Subcutaneous adipose tissue (tissue), 4 donors: Measurements from ENCODE around the gene KCNK7. TPM values are rescaled to one million over a fixed set of nuclear protein-coding genes. Genes with fewer than 3 reads are reported as not detected.

Experiments
- CTCF ChIP-seq: fragments of 450-650 bp; IDR thresholded peaks from one replicate; pipeline ENCODE4 v1.5.1; 2016; ENCODE audit warnings: low read depth, mild to moderate bottlenecking, control low read depth, antibody characterized with exemption, moderate library complexity
- total RNA-seq, 4 donors: library from RNA; depleted of rRNA; stranded (reverse); fragments of >200 nt; gene quantifications; one replicate each; pipeline ENCODE4 v1.1.0, GENCODE V29; 2016

Gene KCNK7
- total RNA-seq, result under 1 TPM in 1 of 4 donors, not detected in 3; 0.57 TPM

GRCh38 chr11:65595543-65596281, at the start of gene KCNK7:
TSS of gene KCNK7 (minus strand) at chr11:65595800. CDS start at chr11:65595772, 28 bp downstream.
- no peak for TF ChIP-seq CTCF

- TF ChIP-seq CTCF, result no peak
These were observed 49.2 kb upstream of the KCNK7 start for GRCh38 chr11:65644837-65645236.

- no peak for TF ChIP-seq CTCF
These were observed 48.4 kb upstream of the KCNK7 start for GRCh38 chr11:65643971-65644370.

- TF ChIP-seq CTCF, result no peak
These were observed 46.5 kb upstream of the KCNK7 start for GRCh38 chr11:65642014-65642671.

- TF ChIP-seq CTCF, result no peak
These were observed 45.9 kb upstream of the KCNK7 start for GRCh38 chr11:65641297-65642013.

GRCh38 chr11:65640483-65641296, 45.1 kb upstream of the KCNK7 start:
- TF ChIP-seq CTCF, result no peak
